IPS DF 4.7 (cell line): ENCODE data around the gene C1QTNF4.
"Not testable (repeated sequence)": the region's sequence is repeated elsewhere in the genome, so short reads cannot be mapped to it uniquely, and the experiment has no call there.

Experiments
- DNase-seq: peaks from one replicate; pipeline ENCODE4 v3.0.0-alpha.2; 2013; ENCODE audit warnings: low spot score; ENCODE audit errors: extremely low read depth

Gene C1QTNF4

DNA sequence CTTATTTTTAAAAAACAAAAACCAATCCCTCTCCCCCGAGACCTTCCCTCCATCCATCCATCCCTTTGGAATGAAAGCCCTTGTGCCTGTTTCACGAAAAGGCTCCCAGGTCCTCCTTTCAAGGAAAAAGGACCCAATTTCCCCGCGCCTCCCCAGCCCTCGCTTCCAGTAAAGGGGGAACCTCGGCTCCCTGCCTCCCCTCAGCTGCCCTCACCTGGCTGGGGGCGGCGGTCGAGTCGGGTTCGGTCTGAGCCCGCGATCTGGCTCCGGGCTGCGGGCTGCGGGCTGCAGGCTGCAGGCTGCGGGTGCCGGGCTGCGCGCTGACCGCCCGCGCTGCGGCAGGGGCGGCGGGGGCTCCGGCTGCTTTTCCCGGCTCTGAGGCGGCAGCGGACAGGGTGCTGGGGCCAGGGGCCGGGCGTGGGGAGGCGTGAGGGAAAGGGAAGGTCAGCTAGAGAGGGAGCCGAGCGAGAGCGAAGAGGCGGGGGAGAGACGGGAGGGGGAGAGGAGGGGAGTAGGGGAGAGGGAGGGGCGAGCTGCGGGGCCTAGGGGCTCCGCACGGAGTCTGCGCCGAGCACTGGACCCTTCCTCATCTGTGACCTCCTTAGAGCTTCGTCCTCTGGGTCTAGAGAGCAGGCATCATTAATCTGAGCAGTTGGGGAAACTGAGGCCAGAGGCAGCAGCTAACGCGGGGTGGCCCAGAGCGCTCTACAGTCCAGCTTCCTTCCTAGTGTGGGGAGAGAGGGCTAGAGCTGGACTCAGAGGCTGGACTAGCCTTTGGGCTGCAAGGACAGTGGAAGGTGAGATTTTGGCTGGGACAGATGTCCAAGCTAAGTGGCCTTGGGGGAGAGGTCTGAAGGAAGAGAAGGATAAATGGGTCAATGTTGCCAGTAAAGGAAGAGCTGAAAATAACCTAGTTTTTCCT lies at the start of gene C1QTNF4:
Gene C1QTNF4, minus strand, starts transcription at position 478 of the 922 bp plus-strand sequence. CDS start 3,601 bp downstream, outside the sequence.
- DNase-seq, result no peak

GRCh38 chr11:47642099-47642855 lies 48.1 kb upstream of the C1QTNF4 start, which contains the start of gene MTCH2:
Gene MTCH2 (minus strand): TSS chr11:47642559. CDS start chr11:47642465, 94 bp downstream.
- peak; percentile 69 for DNase-seq

DNA sequence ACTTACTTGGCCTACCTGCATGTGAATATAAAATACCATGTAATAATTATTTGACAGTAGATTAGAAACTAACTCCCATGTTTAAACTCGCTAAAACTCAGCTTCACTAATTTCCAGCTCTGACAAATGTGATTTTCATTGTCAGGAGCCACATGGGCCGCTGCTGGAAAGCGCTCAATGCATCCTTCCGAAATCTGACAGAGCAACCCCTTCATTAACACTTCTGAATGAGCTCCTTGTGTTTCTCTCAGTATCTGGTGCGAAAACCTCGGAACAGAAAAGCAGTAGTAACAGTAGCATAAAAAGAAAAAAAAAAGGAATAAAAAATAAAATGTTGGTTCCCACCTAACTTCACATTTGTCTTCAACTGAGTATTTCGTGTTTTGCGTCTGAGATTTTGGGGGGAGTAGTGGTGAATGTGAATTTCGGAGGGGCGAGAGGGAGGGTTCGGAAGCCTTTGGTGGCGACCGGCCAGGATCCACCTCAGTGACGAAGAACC lies 47.4 kb upstream of the C1QTNF4 start:
- no peak for DNase-seq

- not testable (repeated sequence) for DNase-seq
These were observed 46.3 kb upstream of the C1QTNF4 start for GRCh38 chr11:47640506-47640905.

DNA sequence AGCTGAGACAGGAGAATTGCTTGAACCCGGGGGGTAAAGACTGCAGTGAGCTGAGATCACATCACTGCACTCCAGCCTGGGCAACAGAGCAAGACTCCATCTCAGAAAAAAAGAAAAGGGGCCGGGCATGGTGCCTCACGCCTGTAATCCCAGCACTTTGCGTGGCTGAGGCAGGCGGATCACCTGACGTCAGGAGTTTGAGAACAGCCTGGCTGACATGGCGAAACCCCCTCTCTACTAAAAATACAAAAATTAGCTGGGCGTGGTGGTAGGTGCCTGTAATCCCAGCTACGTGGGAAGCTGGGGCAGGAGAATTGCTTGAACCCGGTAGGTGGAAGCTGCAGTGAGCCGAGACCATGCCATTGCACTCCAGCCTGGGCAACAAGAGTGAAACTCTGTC lies 42.1 kb upstream of the C1QTNF4 start:
- not testable (repeated sequence) for DNase-seq

DNA sequence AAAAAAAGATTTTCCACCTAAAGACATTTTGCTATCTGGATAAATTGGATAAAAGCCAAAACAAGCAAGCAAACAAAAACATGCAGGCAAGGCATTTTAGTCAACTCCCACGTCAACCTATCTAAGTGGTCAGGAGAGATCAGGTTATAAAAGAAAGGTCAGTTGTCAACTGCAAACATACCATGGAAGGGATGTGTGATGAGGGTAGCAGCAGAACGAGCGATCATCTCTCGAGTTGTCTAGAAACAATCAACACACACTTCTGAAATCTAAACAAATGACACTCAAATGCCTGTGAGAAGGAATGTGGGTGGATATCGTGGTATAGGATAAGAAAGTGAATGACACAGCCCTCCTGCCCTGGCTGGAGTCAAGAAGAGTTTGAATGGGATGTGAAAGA lies 37.3 kb upstream of the C1QTNF4 start:
- no peak for DNase-seq

DNA sequence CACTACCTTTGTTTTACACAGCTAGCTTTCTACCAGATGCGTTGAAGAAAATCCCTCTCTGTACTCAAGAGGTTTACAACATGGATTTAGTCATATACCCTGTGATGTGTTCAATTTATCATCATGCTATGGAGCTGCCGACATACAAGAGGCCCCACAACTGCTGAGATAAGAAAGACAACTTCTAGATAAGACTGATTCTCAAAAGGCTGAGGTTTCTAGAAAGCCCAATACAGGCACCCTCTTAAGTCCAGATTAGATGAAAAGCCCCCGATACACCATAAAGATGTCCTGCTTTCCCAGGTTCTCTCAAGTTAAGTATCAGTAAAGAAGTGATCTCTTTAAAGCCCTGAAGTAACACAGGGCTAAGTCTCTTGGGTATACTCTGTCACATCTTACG lies 33.8 kb upstream of the C1QTNF4 start:
- no peak for DNase-seq

DNA sequence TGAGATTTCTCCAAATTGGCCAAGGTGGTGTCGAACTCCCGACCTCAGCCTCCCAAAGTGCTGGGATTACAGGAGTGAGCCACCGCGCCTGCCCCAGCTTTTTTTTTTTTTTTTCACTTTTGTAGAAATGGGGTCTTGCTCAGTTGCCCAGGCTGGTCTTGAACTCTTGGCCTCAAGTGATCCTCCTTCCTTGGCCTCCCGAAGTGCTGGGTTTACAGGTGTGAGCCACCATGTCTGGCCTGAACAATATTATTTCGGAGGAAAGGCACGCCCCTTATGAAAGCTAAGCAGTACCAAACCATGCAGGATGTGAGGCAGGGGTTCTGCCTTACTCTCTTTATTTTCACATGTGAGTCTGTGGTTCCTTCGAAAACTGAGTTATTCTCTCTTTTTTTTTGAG lies 32.0 kb upstream of the C1QTNF4 start:
- DNase-seq, result no peak

DNA sequence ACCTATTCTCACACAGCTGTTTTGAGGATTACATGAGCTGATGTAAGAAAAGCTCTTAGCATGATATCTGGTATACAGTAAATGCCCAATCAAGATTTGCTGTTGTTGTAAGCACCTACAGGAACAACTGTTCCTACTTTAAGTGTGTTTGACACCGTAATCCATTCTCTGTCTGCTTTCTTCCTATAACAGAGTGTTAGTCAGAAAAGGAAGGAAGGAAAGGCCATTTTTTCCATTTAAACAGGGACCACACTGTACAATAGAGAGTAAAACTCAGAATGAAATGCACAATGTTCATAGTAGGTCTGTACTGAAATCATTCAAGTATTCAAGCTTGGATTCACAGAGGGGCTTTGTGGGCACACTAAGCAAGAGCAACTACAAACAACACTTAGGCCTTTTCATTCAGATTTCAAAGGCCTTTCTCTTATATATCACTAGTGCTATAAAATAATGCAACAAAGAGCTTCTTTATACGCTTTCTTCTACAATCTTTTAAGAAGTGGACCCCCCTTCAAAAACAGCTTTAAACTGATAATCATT lies 26.7 kb upstream of the C1QTNF4 start:
- DNase-seq, result no peak

DNA sequence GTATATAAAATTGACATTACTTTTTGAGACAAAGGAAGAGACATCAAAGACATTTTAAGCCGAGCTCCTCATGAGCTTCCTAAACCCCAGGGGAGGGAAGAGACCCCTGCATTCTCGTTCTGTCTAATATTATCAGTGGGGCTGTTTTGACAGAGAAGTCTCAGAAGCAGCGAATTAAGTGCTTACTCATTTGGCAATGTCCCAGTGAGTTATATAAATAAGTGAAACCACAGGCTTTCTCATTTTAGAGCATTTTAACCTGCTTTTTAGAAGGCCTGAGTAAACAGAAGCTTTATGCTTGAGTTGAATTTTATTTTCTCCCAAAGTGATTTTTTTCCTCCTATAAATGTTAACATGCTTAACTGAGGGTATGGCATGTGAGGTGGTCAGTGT lies 23.2 kb upstream of the C1QTNF4 start:
- no peak for DNase-seq

DNA sequence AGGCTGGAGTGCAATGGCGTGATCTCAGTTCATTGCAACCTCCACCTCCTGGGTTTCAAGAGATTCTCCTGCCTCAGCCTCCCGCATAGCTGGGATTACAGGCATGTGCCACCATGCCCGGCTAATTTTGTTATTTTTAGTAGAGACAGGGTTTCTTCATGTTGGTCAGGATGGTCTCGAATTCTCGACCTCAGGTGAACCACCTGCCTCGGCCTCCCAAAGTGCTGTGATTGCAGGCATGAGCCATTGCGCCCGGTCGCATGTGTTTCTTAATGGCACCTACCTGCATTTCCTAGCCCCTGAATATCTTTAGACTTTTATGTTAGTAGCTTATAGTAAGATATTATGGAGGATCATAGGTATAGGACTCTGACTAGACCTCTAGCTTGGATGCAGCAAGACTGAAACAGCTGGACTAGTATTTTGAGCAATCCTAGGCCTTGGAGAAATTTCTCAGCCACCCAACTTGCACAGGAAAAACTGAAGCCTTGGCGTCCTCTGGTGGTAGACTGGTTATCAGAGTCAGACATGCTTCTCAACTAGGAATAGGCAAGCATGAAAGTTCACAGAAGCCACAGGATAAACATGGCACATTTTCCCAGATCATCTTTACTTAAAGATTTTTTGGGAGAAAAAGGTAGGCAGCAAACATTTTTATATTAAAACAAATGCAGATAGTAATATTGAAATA lies 22.7 kb upstream of the C1QTNF4 start:
- DNase-seq, result no peak

GRCh38 chr11:47615249-47615648 lies 21.0 kb upstream of the C1QTNF4 start:
- no peak for DNase-seq

- DNase-seq, result no peak
These were observed 17.2 kb upstream of the C1QTNF4 start for GRCh38 chr11:47611348-47611794.

GRCh38 chr11:47609675-47610074 lies 15.5 kb upstream of the C1QTNF4 start:
- DNase-seq, result no peak

DNA sequence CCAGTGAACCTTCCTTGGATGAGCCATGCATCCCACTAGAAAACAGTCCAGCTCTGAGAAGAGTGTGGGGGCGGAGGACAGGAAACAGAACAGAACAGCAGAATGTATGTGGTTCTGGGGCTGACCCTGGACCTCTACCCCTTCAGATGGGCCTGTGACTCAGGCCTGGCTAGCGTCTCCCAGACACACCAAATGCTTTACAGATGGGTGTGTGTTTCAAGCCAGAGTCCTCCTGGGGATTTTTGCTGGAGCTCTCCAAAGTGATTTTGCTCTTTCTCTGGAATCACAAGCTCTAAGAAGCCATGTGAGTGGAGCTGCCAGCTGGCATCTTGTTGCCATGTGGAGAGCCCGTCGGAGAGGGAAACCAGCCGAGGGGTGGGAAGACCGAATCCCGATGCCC lies 13.2 kb upstream of the C1QTNF4 start:
- DNase-seq, result no peak

- DNase-seq, result no peak
These were observed 12.5 kb upstream of the C1QTNF4 start for GRCh38 chr11:47606731-47607130.

- DNase-seq, result no peak
These were observed 11.7 kb upstream of the C1QTNF4 start for GRCh38 chr11:47605921-47606320.

GRCh38 chr11:47603295-47603694 lies 9.1 kb upstream of the C1QTNF4 start:
- no peak for DNase-seq

- DNase-seq, result no peak
These were observed 5.7 kb upstream of the C1QTNF4 start for GRCh38 chr11:47599902-47600301.

GRCh38 chr11:47595967-47596366 lies 1.8 kb upstream of the C1QTNF4 start:
- DNase-seq, result no peak

DNA sequence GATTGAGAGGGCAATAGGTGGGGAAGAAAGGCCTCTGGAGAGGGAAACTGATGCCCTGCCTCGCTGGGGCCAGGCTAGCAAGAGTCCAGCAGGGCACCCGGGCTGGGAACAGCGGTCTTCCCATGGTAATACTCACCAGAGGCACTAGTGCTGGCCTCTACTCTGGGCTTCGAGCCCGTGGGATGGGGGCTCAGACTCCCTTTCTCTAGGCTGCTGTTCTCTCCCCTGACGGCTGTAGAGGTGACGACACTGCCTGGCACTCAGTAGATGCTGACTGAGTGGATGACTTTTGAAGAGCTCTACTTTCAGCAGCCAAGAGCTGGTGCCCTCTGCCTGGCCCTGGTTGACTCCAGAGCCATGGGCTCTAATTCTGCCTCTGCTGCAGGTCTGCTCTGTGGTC lies 818 bp upstream of the C1QTNF4 start:
- no peak for DNase-seq
